Lung (tissue), 12 donors: ENCODE measurements around the gene STIM2. TPM values are rescaled to one million over a fixed set of nuclear protein-coding genes. Genes with fewer than 3 reads are reported as not detected.
"Not testable (repeated sequence)": the region's sequence is repeated elsewhere in the genome, so short reads cannot be mapped to it uniquely, and the experiment has no call there.

ENCODE experiments used
- ATAC-seq: fragments of 200-7000 bp; cut with Tn5 transposase; one replicate; pipeline ENCODE4 v1.9.1; 2020; ENCODE audit warnings: moderate number of reproducible peaks; ENCODE audit not compliant: insufficient read depth, low FRiP score
- DNase-seq, 3 donors: peaks; one replicate each; pipeline ENCODE4 v3.0.0-alpha.2; 2013 to 2017
- H3K27ac ChIP-seq, 2 donors: one replicate each; pipeline ENCODE4 v1.5.1; 2013; ENCODE audit warnings: mild to moderate bottlenecking in 2 of 2, moderate library complexity in 2 of 2, control low read depth in 1 of 2, inconsistent platforms in 1 of 2, low read depth in 1 of 2, low read length in 1 of 2
- H3K27me3 ChIP-seq, 3 donors: one replicate each; pipeline ENCODE4 v1.5.1; 2013; ENCODE audit warnings: low read length in 2 of 3; ENCODE audit not compliant: control insufficient read depth in 3 of 3, insufficient read depth in 3 of 3
- H3K36me3 ChIP-seq, 4 donors: one replicate each; pipeline ENCODE4 v1.5.1; 2013; ENCODE audit warnings: low read length in 4 of 4, mild to moderate bottlenecking in 1 of 4, moderate library complexity in 1 of 4; ENCODE audit not compliant: control insufficient read depth in 4 of 4, insufficient read depth in 4 of 4
- H3K4me1 ChIP-seq, 5 donors: one replicate each; pipeline ENCODE4 v1.5.1; 2013; ENCODE audit warnings: low read length in 5 of 5, mild to moderate bottlenecking in 2 of 5, moderate library complexity in 1 of 5; ENCODE audit not compliant: control insufficient read depth in 5 of 5, insufficient read depth in 5 of 5
- H3K4me3 ChIP-seq: one replicate; pipeline ENCODE4 v1.5.1; 2013; ENCODE audit warnings: mild to moderate bottlenecking, control low read depth, moderate library complexity
- H3K9ac ChIP-seq, 2 donors: one replicate each; pipeline ENCODE4 v1.5.1; 2013; ENCODE audit warnings: low read length in 2 of 2, control low read depth in 1 of 2; ENCODE audit not compliant: insufficient read depth in 1 of 2
- H3K9me3 ChIP-seq, 4 donors: one replicate each; pipeline ENCODE4 v1.5.1; 2013; ENCODE audit warnings: low read length in 3 of 4, mild to moderate bottlenecking in 1 of 4, moderate library complexity in 1 of 4; ENCODE audit not compliant: control insufficient read depth in 4 of 4, insufficient read depth in 3 of 4
- WGBS, 2 donors: extraction: QIAGEN DNeasy Blood & Tissue Kit; methylation state at CpG; one replicate each; pipeline ENCODE4 v1.1.7; 2013; 5-methylcytosine and 5-hydroxymethylcytosine counted together
- polyA plus RNA-seq, 2 donors: library from polyadenylated mRNA; stranded (reverse); fragments of 200-250 nt; gene quantifications; one replicate each; pipeline ENCODE4 v1.2.1, GENCODE V29; 2013
- total RNA-seq, 2 donors: library from RNA; depleted of rRNA in 1 of 2; stranded (reverse); fragments of >200 nt in 1 of 2; gene quantifications; one replicate each; pipeline ENCODE4 v1.2.1, GENCODE V29; 2014 to 2021
- TF ChIP-seq, protein P1 (sequence below): IDR thresholded peaks from 2 replicates; pipeline ENCODE4 v1.5.1; 2012; ENCODE audit warnings: mild to moderate bottlenecking; ENCODE audit errors: control extremely low read depth, extremely low read depth
- donor health status: control.
- donor health status: control.
- donor health status: Bipolar disorder and iron deficiency.
- donor health status: healthy.
- donor health status: DM: yes; HTN: yes; CAD: no.

STIM2 gene
- total and polyA plus RNA-seq, 4 donors: 12.7 to 35.5 (median 25.9) TPM

DNA sequence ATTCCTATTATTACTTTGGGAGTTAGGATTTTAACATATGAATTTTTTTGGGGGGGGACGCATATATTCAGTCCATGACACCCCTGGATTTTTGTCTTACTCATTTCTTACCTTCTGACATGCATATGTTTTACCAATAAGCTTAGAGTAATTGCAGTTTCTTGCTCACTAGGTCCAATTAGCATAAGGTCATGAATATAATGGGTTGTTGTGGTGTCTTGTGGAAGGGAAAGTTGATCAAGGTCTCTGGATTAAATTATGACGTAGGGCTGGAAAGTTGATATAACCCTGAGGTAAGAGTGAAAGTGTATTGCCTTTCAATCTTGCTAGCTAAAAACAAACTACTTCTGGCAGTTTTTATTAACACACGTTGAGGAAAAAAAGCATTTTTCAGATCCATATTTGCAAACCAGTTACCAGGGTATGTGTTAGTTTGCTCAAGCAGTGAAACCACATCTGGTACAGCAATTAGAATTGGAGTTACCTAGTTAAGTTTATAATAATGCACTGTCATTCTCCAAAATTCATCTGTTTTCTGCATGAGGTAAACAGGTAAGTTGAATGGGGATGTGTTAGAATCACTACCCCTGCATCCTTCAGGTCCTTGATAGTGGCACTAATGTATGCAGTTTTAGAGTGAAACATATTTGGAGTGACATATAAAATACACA lies 32.0 kb downstream of the STIM2 start:
- WGBS, 2 donors: 87 to 91% methylated on average over 3 of the region's 3 CpGs
- Histone ChIP-seq H3K9me3 (peaks cover 0 to 3% (median 0%) of the 10 kb centered on the region in 4 donors), H3K27ac (no peak overlapping the region), H3K9ac (no peak overlapping the region), H3K27me3 (no peaks in the 10 kb centered on the region), H3K36me3 (no peaks in the 10 kb centered on the region), H3K4me3 (no peak overlapping the region), H3K4me1 (peaks cover 0 to 2% (median 0%) of the 10 kb centered on the region in 5 donors)
- ATAC-seq: no peak
- TF ChIP-seq, protein P1, sequence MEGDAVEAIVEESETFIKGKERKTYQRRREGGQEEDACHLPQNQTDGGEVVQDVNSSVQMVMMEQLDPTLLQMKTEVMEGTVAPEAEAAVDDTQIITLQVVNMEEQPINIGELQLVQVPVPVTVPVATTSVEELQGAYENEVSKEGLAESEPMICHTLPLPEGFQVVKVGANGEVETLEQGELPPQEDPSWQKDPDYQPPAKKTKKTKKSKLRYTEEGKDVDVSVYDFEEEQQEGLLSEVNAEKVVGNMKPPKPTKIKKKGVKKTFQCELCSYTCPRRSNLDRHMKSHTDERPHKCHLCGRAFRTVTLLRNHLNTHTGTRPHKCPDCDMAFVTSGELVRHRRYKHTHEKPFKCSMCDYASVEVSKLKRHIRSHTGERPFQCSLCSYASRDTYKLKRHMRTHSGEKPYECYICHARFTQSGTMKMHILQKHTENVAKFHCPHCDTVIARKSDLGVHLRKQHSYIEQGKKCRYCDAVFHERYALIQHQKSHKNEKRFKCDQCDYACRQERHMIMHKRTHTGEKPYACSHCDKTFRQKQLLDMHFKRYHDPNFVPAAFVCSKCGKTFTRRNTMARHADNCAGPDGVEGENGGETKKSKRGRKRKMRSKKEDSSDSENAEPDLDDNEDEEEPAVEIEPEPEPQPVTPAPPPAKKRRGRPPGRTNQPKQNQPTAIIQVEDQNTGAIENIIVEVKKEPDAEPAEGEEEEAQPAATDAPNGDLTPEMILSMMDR: no peak
- DNase-seq: no peak

DNA sequence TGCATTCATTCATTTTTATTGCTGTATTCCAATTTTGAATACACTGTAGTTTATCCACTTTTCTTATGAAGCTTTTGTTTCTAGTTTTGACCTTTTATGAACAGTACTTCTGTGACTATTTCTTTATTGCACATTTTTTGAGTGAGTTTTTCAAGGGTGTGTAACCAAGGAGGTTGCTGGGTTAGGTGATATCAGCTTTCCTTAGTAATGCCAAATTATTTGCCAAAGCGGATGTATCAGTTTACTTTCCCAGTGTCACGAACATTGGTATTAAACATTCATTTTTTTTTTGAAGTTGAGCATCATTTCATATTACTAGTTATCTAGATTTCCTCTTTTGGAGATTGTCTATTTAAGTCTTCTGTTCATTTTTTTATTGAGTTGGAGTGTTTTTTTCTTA lies 32.9 kb downstream of the STIM2 start:
- TF ChIP-seq, protein P1: no peak
- WGBS, 2 donors: 78 to 86% methylated on average over 2 of the region's 2 CpGs
- Histone ChIP-seq H3K27ac (no peak overlapping the region), H3K4me3 (no peak overlapping the region), H3K4me1 (peaks cover 0 to 2% (median 0%) of the 10 kb centered on the region in 5 donors), H3K27me3 (no peaks in the 10 kb centered on the region), H3K36me3 (no peaks in the 10 kb centered on the region), H3K9ac (no peak overlapping the region), H3K9me3 (peaks cover 0 to 3% (median 0%) of the 10 kb centered on the region in 4 donors)
- no peak for DNase-seq
- ATAC-seq: no peak

DNA sequence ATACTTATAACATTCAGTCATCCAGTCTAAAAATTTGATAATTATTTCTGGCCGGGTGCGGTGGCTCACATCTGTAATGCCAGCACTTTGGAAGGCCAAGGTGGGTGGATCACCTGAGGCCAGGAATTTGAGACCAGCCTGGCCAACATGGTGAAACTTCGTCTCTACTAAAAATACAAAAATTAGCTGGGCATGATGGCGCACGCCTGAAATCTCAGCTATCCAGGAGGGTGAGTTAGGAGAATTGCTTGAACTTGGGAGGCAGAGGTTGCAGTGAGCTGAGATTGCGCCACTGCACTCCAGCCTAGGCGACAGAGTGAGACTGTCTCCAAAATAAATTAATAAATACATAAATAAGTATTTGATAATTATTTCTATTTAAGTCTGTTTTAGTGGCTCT lies 34.2 kb downstream of the STIM2 start:
- not testable (repeated sequence) for H3K36me3 ChIP-seq, ATAC-seq, H3K9ac ChIP-seq, H3K9me3 ChIP-seq, H3K27me3 ChIP-seq, H3K4me1 ChIP-seq, H3K27ac ChIP-seq, DNase-seq, H3K4me3 ChIP-seq
- WGBS, 2 donors: 96 to 98% methylated on average over 7 of the region's 7 CpGs

DNA sequence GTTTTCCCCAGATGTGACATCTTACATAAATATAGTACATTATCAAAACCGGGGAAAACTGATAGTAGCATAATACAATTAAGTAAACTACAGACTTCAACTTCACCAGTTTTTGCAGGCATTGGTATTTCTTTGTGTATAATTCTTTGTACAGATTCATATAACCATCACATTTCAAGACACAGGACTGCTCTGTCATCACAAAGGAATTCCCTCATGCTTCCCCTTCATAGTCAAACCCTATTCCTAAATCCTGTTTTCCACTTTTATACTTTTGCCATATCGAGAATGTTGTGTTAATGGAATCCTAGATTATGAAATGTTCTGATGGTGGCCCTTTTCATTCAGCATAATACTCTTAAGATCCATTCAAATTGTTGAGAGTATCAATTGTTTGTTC lies 36.0 kb downstream of the STIM2 start:
- ATAC-seq: no peak

More for the DNA sequence above, 36.0 kb downstream of the STIM2 start:
- Histone ChIP-seq H3K9me3 (no peaks in the 10 kb centered on the region), H3K9ac (no peak overlapping the region), H3K36me3 (no peaks in the 10 kb centered on the region), H3K4me3 (no peak overlapping the region), H3K4me1 (peaks cover 0 to 6% (median 2%) of the 10 kb centered on the region in 5 donors), H3K27ac (no peak overlapping the region), H3K27me3 (no peaks in the 10 kb centered on the region)
- DNase-seq: no peak
- whole genome bisulfite sequencing, 2 donors: 69 to 79% methylated on average over 2 of the region's 2 CpGs
- TF ChIP-seq, protein P1: no peak
